Neuronal stem cell (in vitro differentiated cells): ENCODE results near the gene KRT86.
"Not testable (repeated sequence)": the region's sequence is repeated elsewhere in the genome, so short reads cannot be mapped to it uniquely, and the experiment has no call there.

Source experiments
- DNase-seq: peaks from one replicate; pipeline ENCODE4 v3.0.0-alpha.2; 2013; ENCODE audit warnings: low spot score
- H2AFZ ChIP-seq: one replicate; pipeline ENCODE4 v1.6.1; 2013; ENCODE audit warnings: mild to moderate bottlenecking, low read length, inconsistent platforms
- H2AK5ac ChIP-seq: 2 replicates; pipeline ENCODE4 v1.6.1; 2013; ENCODE audit warnings: low read depth, mild to moderate bottlenecking, inconsistent platforms, low read length, moderate library complexity, mixed read lengths
- H2BK120ac ChIP-seq: 2 replicates; pipeline ENCODE4 v1.6.1; 2013; ENCODE audit warnings: low read depth, mild to moderate bottlenecking, inconsistent platforms, low read length, moderate library complexity, mixed read lengths
- H2BK12ac ChIP-seq: one replicate; pipeline ENCODE4 v1.6.1; 2013; ENCODE audit warnings: low read length, inconsistent platforms
- H2BK15ac ChIP-seq: 2 replicates; pipeline ENCODE4 v1.6.1; 2013; ENCODE audit warnings: mild to moderate bottlenecking, low read length, inconsistent platforms, mixed read lengths
- H2BK5ac ChIP-seq: one replicate; pipeline ENCODE4 v1.6.1; 2013; ENCODE audit warnings: inconsistent platforms, mild to moderate bottlenecking, low read length, moderate library complexity
- H3K14ac ChIP-seq: one replicate; pipeline ENCODE4 v1.6.1; 2013; ENCODE audit warnings: low read length, inconsistent platforms
- H3K18ac ChIP-seq: 2 replicates; pipeline ENCODE4 v1.6.1; 2013; ENCODE audit warnings: low read length, inconsistent platforms
- H3K23ac ChIP-seq: 2 replicates; pipeline ENCODE4 v1.6.1; 2013; ENCODE audit warnings: low read depth, mild to moderate bottlenecking, mixed read lengths, low read length, inconsistent platforms; ENCODE audit not compliant: poor library complexity
- H3K27ac ChIP-seq: replicated peaks from 3 replicates; pipeline ENCODE4 v1.5.1; 2013; ENCODE audit warnings: low read length, inconsistent platforms
- H3K27me3 ChIP-seq, 3 experiments: 2 replicates each; pipeline ENCODE4 v1.6.1; 2013; ENCODE audit warnings: low read length in 3 of 3, mild to moderate bottlenecking in 2 of 3, inconsistent platforms in 1 of 3, low read depth in 1 of 3, mixed read lengths in 1 of 3, moderate library complexity in 1 of 3; ENCODE audit not compliant: control insufficient read depth in 3 of 3, insufficient read depth in 3 of 3
- H3K36me3 ChIP-seq, 2 donors: replicated peaks in 1 of 2; 2 replicates each; pipeline ENCODE4 v1.6.1; 2013; ENCODE audit warnings: low read length in 2 of 2; ENCODE audit not compliant: control insufficient read depth in 2 of 2, insufficient read depth in 2 of 2
- H3K4ac ChIP-seq: 2 replicates; pipeline ENCODE4 v1.6.1; 2013; ENCODE audit warnings: inconsistent platforms, mild to moderate bottlenecking, low read length, moderate library complexity
- H3K4me1 ChIP-seq, 2 donors: 1 replicate in 1 of 2; 2 replicates in 1 of 2; pipeline ENCODE4 v1.6.1; 2013; ENCODE audit warnings: low read length in 2 of 2, low read depth in 1 of 2; ENCODE audit not compliant: control insufficient read depth in 2 of 2, insufficient read depth in 1 of 2
- H3K4me2 ChIP-seq: one replicate; pipeline ENCODE4 v1.6.1; 2013; ENCODE audit warnings: mild to moderate bottlenecking, low read length, inconsistent platforms; ENCODE audit not compliant: insufficient read depth, poor library complexity, severe bottlenecking
- H3K4me3 ChIP-seq, 2 donors: 2 replicates each; pipeline ENCODE4 v1.5.1; 2013; ENCODE audit warnings: low read length in 2 of 2, mild to moderate bottlenecking in 2 of 2, inconsistent platforms in 1 of 2, moderate library complexity in 1 of 2
- H3K79me1 ChIP-seq: one replicate; pipeline ENCODE4 v1.6.1; 2013; ENCODE audit warnings: low read depth, mild to moderate bottlenecking, inconsistent platforms, low read length, moderate library complexity
- H3K9ac ChIP-seq: one replicate; pipeline ENCODE4 v1.6.1; 2013; ENCODE audit warnings: mild to moderate bottlenecking, low read depth, low read length, inconsistent platforms; ENCODE audit not compliant: poor library complexity
- H3K9me3 ChIP-seq, 2 donors: replicated peaks in 1 of 2; 2 replicates each; pipeline versions ENCODE3 to v1.6.1; 2013; ENCODE audit warnings: low read length in 2 of 2, mild to moderate bottlenecking in 2 of 2, inconsistent platforms in 1 of 2, low read depth in 1 of 2, mixed read lengths in 1 of 2, moderate library complexity in 1 of 2; ENCODE audit not compliant: control insufficient read depth in 2 of 2, insufficient read depth in 1 of 2
- H4K8ac ChIP-seq: one replicate; pipeline ENCODE4 v1.6.1; 2013; ENCODE audit warnings: low read depth, mild to moderate bottlenecking, inconsistent platforms, low read length, moderate library complexity
- H4K91ac ChIP-seq: one replicate; pipeline ENCODE4 v1.6.1; 2013; ENCODE audit warnings: low read length, low read depth, mild to moderate bottlenecking, inconsistent platforms; ENCODE audit not compliant: poor library complexity
- WGBS, 2 donors: extraction: QIAGEN DNeasy Blood & Tissue Kit; methylation state at CpG; one replicate each; pipeline ENCODE4 v1.1.7; 2013; ENCODE audit warnings: missing lambda C conversion rate in 2 of 2, mixed read lengths in 1 of 2; ENCODE audit not compliant: insufficient read length in 2 of 2, insufficient replicate concordance in 1 of 2; ENCODE audit errors: extremely low coverage in 2 of 2; 5-methylcytosine and 5-hydroxymethylcytosine counted together

Gene KRT86

DNA sequence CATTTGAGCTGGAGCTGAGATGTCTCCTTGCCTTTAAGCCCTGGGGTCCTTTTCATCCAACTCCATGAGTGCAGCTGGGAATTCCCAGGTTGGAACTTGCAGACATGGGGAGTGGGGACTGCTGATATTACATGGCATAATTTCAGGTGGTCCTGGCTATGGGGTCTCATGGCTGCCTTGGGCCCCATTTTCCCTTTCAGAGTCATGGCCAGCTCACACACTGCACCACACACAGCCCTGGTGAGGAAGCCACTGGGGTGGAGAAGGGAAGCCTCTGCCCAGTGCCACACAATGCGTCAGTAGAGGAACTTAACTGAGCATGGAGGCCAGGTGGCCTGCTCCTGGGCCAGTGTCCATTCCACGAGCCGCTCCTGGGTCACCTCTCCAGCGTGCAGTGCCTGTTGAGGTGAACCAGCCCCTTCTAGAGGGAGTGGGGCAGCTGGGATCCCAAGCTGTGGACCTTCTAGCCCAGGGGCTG, 17.3 kb upstream of the KRT86 start:
- H3K36me3 ChIP-seq: no peaks in the 10 kb centered on the region
- H3K14ac ChIP-seq: no peak overlapping the region
- no peak overlapping the region for H4K91ac ChIP-seq
- no peak overlapping the region for H2AFZ ChIP-seq
- no peak overlapping the region for H3K9ac ChIP-seq
- H2BK15ac ChIP-seq: no peak overlapping the region
- H4K8ac ChIP-seq: no peak overlapping the region
- no peak overlapping the region for H2AK5ac ChIP-seq
- H2BK5ac ChIP-seq: no peak overlapping the region
- H3K27me3 ChIP-seq: peaks cover 0 to 41% (median 24%) of the 10 kb centered on the region in 3 experiments
- H3K4ac ChIP-seq: no peak overlapping the region
- peaks cover 0 to 2% of the 10 kb centered on the region in 2 donors for H3K9me3 ChIP-seq
- H3K27ac ChIP-seq: no peak overlapping the region
- no peak overlapping the region for H3K4me2 ChIP-seq
- H3K79me1 ChIP-seq: no peaks in the 10 kb centered on the region
- no peak overlapping the region for H3K23ac ChIP-seq
- DNase-seq: no peak
- H2BK120ac ChIP-seq: no peak overlapping the region
- H3K4me3 ChIP-seq: no peak overlapping the region
- WGBS, 2 donors: no CpG with 5 or more reads among the region's 4 CpGs
- H3K4me1 ChIP-seq: peaks cover 0 to 1% of the 10 kb centered on the region in 2 donors
- H3K18ac ChIP-seq: peak overlapping the region; percentile 40
- H2BK12ac ChIP-seq: no peak overlapping the region

DNA sequence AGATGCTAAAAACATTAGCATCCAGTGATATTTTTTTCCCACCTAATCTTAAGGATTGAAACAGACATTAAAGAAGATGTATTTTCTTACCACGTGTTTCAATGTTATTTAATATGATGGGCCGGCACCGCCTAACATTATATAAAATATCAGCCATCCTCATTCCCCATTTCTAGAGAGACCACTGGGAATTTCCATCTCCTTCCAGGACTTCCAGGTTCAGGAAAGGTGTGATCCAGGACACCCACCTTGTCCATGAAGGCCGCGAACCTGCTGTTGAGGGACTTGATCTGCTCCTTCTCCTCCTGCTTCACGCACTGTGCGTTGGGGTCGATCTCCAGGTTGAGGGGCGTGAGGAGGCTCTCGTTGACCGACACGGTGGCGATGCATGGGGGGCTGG, 16.5 kb upstream of the KRT86 start:
- not testable (repeated sequence) for DNase-seq, H3K9me3 ChIP-seq, H3K4ac ChIP-seq, H3K4me2 ChIP-seq, H4K8ac ChIP-seq, H3K18ac ChIP-seq, H2AK5ac ChIP-seq, H3K4me1 ChIP-seq, H3K36me3 ChIP-seq, H3K14ac ChIP-seq, H2BK12ac ChIP-seq, H2BK5ac ChIP-seq, H2AFZ ChIP-seq, H3K79me1 ChIP-seq, H2BK15ac ChIP-seq, H3K23ac ChIP-seq, H3K27ac ChIP-seq, H3K4me3 ChIP-seq, H2BK120ac ChIP-seq, H3K9ac ChIP-seq, H4K91ac ChIP-seq
- no CpG with 5 or more reads among the region's 13 CpGs for WGBS, 2 donors
- H3K27me3 ChIP-seq: peaks cover 0 to 41% (median 24%) of the 10 kb centered on the region in 3 experiments

DNA sequence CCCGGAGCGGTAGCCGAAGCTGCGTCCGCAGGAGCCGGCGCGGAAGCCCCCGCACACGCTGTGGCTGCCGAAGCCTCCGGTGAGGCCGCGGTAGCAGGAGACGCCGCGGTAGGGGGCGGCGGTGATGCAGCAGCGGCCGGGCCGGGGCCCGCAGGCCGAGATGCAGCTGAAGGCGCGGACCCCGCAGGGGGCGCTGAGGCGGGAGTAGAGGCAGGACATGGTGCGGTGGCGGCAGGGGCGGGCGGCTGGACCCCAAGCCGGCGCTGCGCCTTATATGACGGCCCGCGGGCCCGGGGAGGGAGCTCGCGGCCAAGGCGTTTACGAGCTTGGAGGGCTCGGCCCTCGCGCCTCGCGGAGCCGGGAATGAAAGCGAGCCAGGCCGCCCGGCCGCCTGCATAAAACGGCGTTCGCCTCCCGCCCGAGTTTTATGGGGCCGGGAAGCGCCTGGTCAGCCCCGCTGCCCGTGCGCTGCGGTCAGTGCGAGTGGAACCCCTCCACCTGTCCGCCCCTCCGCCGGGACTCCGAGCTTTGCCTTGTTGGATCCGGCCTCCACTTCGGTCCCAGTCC, 16.0 kb upstream of the KRT86 start:
- peak; percentile 35 for DNase-seq
- H3K79me1 ChIP-seq: no peaks in the 10 kb centered on the region
- H4K91ac ChIP-seq: no peak overlapping the region
- H3K9me3 ChIP-seq: peaks cover 0 to 4% of the 10 kb centered on the region in 2 donors
- no peak overlapping the region for H2AK5ac ChIP-seq
- H3K27ac ChIP-seq: no peak overlapping the region
- H2AFZ ChIP-seq: no peak overlapping the region
- H3K9ac ChIP-seq: no peak overlapping the region
- H4K8ac ChIP-seq: no peak overlapping the region
- no CpG with 5 or more reads among the region's 72 CpGs for WGBS, 2 donors
- no peak overlapping the region for H2BK120ac ChIP-seq
- no peak overlapping the region for H3K4ac ChIP-seq
- no peak overlapping the region for H3K14ac ChIP-seq
- H2BK12ac ChIP-seq: no peak overlapping the region
- H3K18ac ChIP-seq: peak overlapping the region; percentile 4
- no peak overlapping the region for H2BK5ac ChIP-seq
- H3K4me2 ChIP-seq: peak overlapping the region; percentile 37
- H3K27me3 ChIP-seq: peaks cover 0 to 41% (median 24%) of the 10 kb centered on the region in 3 experiments
- peak overlapping the region; percentile 16 for H3K23ac ChIP-seq
- peak overlapping the region in 1 of 2 donors; percentile 31 for H3K4me3 ChIP-seq
- H3K4me1 ChIP-seq: peaks cover 0 to 1% of the 10 kb centered on the region in 2 donors
- no peaks in the 10 kb centered on the region for H3K36me3 ChIP-seq
- H2BK15ac ChIP-seq: no peak overlapping the region

DNA sequence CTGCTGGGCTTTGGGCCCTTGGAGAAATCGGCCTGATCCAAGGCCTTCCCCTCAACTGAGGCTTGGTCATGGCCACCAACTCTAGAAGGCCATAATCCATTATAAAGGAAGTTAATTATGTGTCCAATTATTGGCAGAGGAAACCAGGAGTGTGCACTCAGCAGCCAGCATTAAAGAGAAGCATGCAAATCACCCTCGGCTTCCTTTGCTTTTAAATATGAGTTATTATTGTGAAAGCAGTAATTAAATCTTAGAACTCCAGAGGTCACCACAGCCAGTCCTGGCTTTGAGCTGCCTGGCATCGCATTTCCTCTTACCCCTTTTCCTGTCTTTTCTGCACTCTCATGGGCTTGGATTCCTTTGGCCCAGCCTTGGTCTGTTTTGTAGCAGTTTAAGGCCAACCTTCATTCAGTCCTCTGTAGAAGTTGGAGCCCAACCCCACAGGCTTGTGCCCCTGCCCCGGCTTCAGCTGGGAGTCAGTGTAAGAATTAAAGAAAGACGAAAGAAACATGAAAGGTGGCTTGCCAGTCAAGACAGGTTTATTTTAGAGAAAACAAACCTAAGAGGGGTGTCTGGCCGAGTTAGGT, 14.7 kb upstream of the KRT86 start:
- H3K9ac ChIP-seq: no peak overlapping the region
- no peak overlapping the region for H3K23ac ChIP-seq
- H4K91ac ChIP-seq: no peak overlapping the region
- no peak overlapping the region for H3K4ac ChIP-seq
- H3K9me3 ChIP-seq: peaks cover 0 to 4% of the 10 kb centered on the region in 2 donors
- no peaks in the 10 kb centered on the region for H3K36me3 ChIP-seq
- peaks cover 0 to 1% of the 10 kb centered on the region in 2 donors for H3K4me1 ChIP-seq
- no peak overlapping the region for H2BK120ac ChIP-seq
- H3K27me3 ChIP-seq: peaks cover 0 to 38% (median 24%) of the 10 kb centered on the region in 3 experiments
- H2AK5ac ChIP-seq: no peak overlapping the region
- DNase-seq: no peak
- H3K4me3 ChIP-seq: no peak overlapping the region
- no peak overlapping the region for H2BK12ac ChIP-seq
- no peak overlapping the region for H2BK15ac ChIP-seq
- H2BK5ac ChIP-seq: no peak overlapping the region
- no peaks in the 10 kb centered on the region for H3K79me1 ChIP-seq
- no peak overlapping the region for H3K4me2 ChIP-seq
- no peak overlapping the region for H2AFZ ChIP-seq
- no CpG with 5 or more reads among the region's 6 CpGs for WGBS, 2 donors
- H3K18ac ChIP-seq: no peak overlapping the region
- no peak overlapping the region for H3K27ac ChIP-seq
- no peak overlapping the region for H4K8ac ChIP-seq
- H3K14ac ChIP-seq: no peak overlapping the region
